CD4-positive, alpha-beta T cell (primary cell): Measurements from ENCODE around the gene IL1F10. TPM values are rescaled to one million over a fixed set of nuclear protein-coding genes. Genes with fewer than 3 reads are reported as not detected.

Experiments
- ATAC-seq: fragments of 200-7000 bp; cut with Tn5 transposase; one replicate; pipeline ENCODE4 v1.10.0; 2022; ENCODE audit warnings: mild to moderate bottlenecking; ENCODE audit not compliant: poor library complexity
- CTCF ChIA-PET: fragments of 350-600 bp; sonication (Branson Sonifier 250); formaldehyde crosslinking; loops from one replicate; lab custom pipeline; 2021; ENCODE audit warnings: antibody characterized with exemption, inconsistent platforms; lab: Charles Lee
- POLR2A ChIA-PET: fragments of 350-600 bp; sonication (Branson Sonifier 250); formaldehyde crosslinking; loops from one replicate; lab custom pipeline; 2021; ENCODE audit warnings: antibody characterized with exemption, inconsistent platforms; lab: Charles Lee
- DNase-seq, 14 experiments: peaks; one replicate each; pipeline ENCODE4 v3.0.0-alpha.2; 2013 to 2020; ENCODE audit warnings: mixed read lengths in 2 of 14
- H3K27ac ChIP-seq, 2 donors: one replicate each; pipeline versions ENCODE4 v1.5.1 to v1.7.0; 2013; ENCODE audit warnings: low read length in 2 of 2, low read depth in 1 of 2, mild to moderate bottlenecking in 1 of 2
- H3K27me3 ChIP-seq, 2 experiments: 1 replicate in 1 of 2; 2 replicates in 1 of 2; pipeline versions ENCODE4 v1.6.1 to v1.7.0; 2013; ENCODE audit warnings: low read length in 2 of 2, control low read depth in 1 of 2, mild to moderate bottlenecking in 1 of 2, moderate library complexity in 1 of 2; ENCODE audit not compliant: insufficient read depth in 2 of 2, control insufficient read depth in 1 of 2
- H3K36me3 ChIP-seq: one replicate; pipeline ENCODE4 v1.6.1; 2013; ENCODE audit warnings: low read length, control low read depth; ENCODE audit not compliant: insufficient read depth
- H3K4me1 ChIP-seq: one replicate; pipeline ENCODE4 v1.6.1; 2013; ENCODE audit warnings: low read length, control low read depth; ENCODE audit not compliant: insufficient read depth
- H3K4me3 ChIP-seq: one replicate; pipeline ENCODE4 v1.5.1; 2013; ENCODE audit warnings: mild to moderate bottlenecking, low read length, moderate library complexity
- H3K9me3 ChIP-seq, 2 experiments: 1 replicate in 1 of 2; 2 replicates in 1 of 2; pipeline versions ENCODE4 v1.6.1 to v1.7.0; 2013; ENCODE audit warnings: low read length in 2 of 2, mild to moderate bottlenecking in 2 of 2, control low read depth in 1 of 2, moderate library complexity in 1 of 2; ENCODE audit not compliant: control insufficient read depth in 1 of 2, insufficient read depth in 1 of 2
- H3K27ac Mint-ChIP-seq: one replicate; pipeline ENCODE4 v1.8.0; 2020; ENCODE audit warnings: mixed read lengths
- H3K27me3 Mint-ChIP-seq: one replicate; pipeline ENCODE4 v1.8.0; 2021; ENCODE audit warnings: mixed read lengths
- H3K36me3 Mint-ChIP-seq: one replicate; pipeline ENCODE4 v1.8.0; 2021; ENCODE audit warnings: low read depth, mixed read lengths
- H3K4me1 Mint-ChIP-seq: one replicate; pipeline ENCODE4 v1.8.0; 2021; ENCODE audit warnings: low read depth, mixed read lengths
- H3K4me3 Mint-ChIP-seq: one replicate; pipeline ENCODE4 v1.8.0; 2020; ENCODE audit warnings: mild to moderate bottlenecking, mixed read lengths
- H3K9me3 Mint-ChIP-seq: one replicate; pipeline ENCODE4 v1.8.0; 2020; ENCODE audit warnings: mixed read lengths
- CTCF ChIP-seq: fragments of 200-600 bp; IDR thresholded peaks from one replicate; pipeline ENCODE4 v1.8.0; 2022; ENCODE audit warnings: antibody characterized with exemption, mild to moderate bottlenecking
- intact Hi-C, 2 experiments: fragments of 100-400 bp; cut with DNase I in 1 of 2; cut with micrococcal nuclease in 1 of 2; formaldehyde crosslinking; loops; one replicate each; pipeline versions ENCODE4 v1.15.1 to v1.9.0; 2023 to 2025; cut with DNase I, micrococcal nuclease
- total RNA-seq, 174 experiments: library from RNA in 2 of 174; stranded (reverse) in 2 of 174; gene quantifications; one replicate each; pipeline ENCODE4 v1.2.3 and lab custom pipeline; 2021 to 2026

IL1F10 gene
- total RNA-seq, 2 experiments from 2014 or later, result not detected

GRCh38 chr2:113058411-113058994 lies 9.3 kb upstream of the IL1F10 start:
- no peaks in the 10 kb centered on the region for H3K36me3 ChIP-seq
- H3K27me3 Mint-ChIP-seq, result no peaks in the 10 kb centered on the region
- H3K4me1 ChIP-seq, result no peaks in the 10 kb centered on the region
- DNase-seq, result no peak
- peaks cover 3% of the 10 kb centered on the region for H3K36me3 Mint-ChIP-seq
- POLR2A ChIA-PET, result no interaction called here
- ATAC-seq, result no peak
- TF ChIP-seq CTCF, result no peak
- CTCF ChIA-PET, result no interaction called here
- no peak overlapping the region for H3K27ac Mint-ChIP-seq
- H3K4me1 Mint-ChIP-seq, result no peaks in the 10 kb centered on the region
- H3K27me3 ChIP-seq, result peaks cover 0 to 2% of the 10 kb centered on the region in 2 experiments
- no peak overlapping the region for H3K4me3 ChIP-seq
- peaks cover 0 to 4% of the 10 kb centered on the region in 2 experiments for H3K9me3 ChIP-seq
- H3K4me3 Mint-ChIP-seq, result no peak overlapping the region
- no peak overlapping the region for H3K27ac ChIP-seq
- intact Hi-C loops, result no loop called here
- H3K9me3 Mint-ChIP-seq, result peaks cover 8% of the 10 kb centered on the region

- H3K27me3 ChIP-seq, result peaks cover 0 to 2% of the 10 kb centered on the region in 2 experiments
- H3K27ac ChIP-seq, result no peak within 1 kb of the TSS
- no peaks in the 10 kb centered on the region for H3K4me1 ChIP-seq
- no peak within 1 kb of the TSS for H3K4me3 Mint-ChIP-seq
- no peak within 1 kb of the TSS for H3K27ac Mint-ChIP-seq
- no peak for TF ChIP-seq CTCF
- H3K27me3 Mint-ChIP-seq, result no peaks in the 10 kb centered on the region
- no peaks in the 10 kb centered on the region for H3K36me3 ChIP-seq
- intact Hi-C loops, result no loop called here
- ATAC-seq (no peak), DNase-seq (no peak)
- peaks cover 5% of the 10 kb centered on the region for H3K9me3 Mint-ChIP-seq
- no peaks in the 10 kb centered on the region for H3K4me1 Mint-ChIP-seq
- peaks cover 0 to 4% of the 10 kb centered on the region in 2 experiments for H3K9me3 ChIP-seq
- H3K4me3 ChIP-seq, result no peak within 1 kb of the TSS
- H3K36me3 Mint-ChIP-seq, result no peaks in the 10 kb centered on the region
- ChIA-PET POLR2A (no interaction called here), CTCF (interaction anchor here (0.5 kb wide), 1 partner anchor 1670 kb away, joined by 3 read pairs; no protein-coding TSS in a partner anchor)
Observed at GRCh38 chr2:113058998-113059960, 8.5 kb upstream of the IL1F10 start, which contains the start of gene IL36RN. TSS of gene IL36RN (plus strand) at chr2:113059198. CDS start at chr2:113059439, 241 bp downstream.

GRCh38 chr2:113060396-113060795 lies 7.4 kb upstream of the IL1F10 start:
- Histone ChIP-seq H3K27ac (no peak overlapping the region), H3K36me3 (no peaks in the 10 kb centered on the region), H3K4me1 (no peaks in the 10 kb centered on the region), H3K4me3 (no peak overlapping the region), H3K9me3 (no peaks in the 10 kb centered on the region), H3K27me3 (peaks cover 0 to 2% of the 10 kb centered on the region in 2 experiments)
- Mint-ChIP-seq H3K4me3 (no peak overlapping the region), H3K27ac (no peak overlapping the region), H3K4me1 (no peaks in the 10 kb centered on the region), H3K27me3 (no peaks in the 10 kb centered on the region), H3K9me3 (no peaks in the 10 kb centered on the region), H3K36me3 (no peaks in the 10 kb centered on the region)
- CTCF ChIA-PET, result no interaction called here
- intact Hi-C loops, result no loop called here
- POLR2A ChIA-PET, result no interaction called here
- DNase-seq (no peak), ATAC-seq (no peak)
- no peak for TF ChIP-seq CTCF
